ENCODE measurements around the gene PTGES3. TPM values are rescaled to one million over a fixed set of nuclear protein-coding genes. Genes with fewer than 3 reads are reported as not detected.

Gene PTGES3
- total and polyA plus RNA-seq, 2 of the 8 experiments (the other 6 are each of a cell fraction or from before 2014, with no cell fraction given): 111 to 464 TPM

DNA sequence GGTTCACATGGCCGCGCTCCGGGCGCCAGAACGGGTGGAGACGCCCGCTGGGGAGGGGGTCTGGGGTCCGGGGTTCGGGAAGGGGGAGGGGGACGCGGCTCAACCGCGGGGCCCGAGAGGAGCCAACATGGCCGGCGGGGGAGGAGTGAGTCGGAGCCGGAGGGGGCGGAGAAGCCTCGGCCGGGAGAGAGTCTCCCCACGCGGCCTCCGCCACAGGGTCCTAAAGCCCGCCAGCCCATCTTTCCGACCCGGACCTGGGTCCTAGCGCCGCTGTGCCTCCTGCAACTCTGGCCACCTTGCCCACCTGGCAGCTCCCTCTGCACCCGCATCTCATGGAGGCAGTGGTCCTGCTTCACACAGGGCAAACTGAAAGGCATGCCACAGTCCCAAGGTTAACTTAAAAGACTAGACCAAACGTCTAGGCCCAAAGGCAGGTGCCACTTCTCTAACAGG is 57.9 kb downstream of the PTGES3 start, which contains the start of gene BAZ2A:
Gene BAZ2A (minus strand): TSS at position 147 of the 453 bp plus-strand sequence. CDS start 12,796 bp downstream, outside the sequence.
- H3K36me3 ChIP-seq (ENCODE audit: control insufficient read depth in 2 of 4, insufficient read depth in 4 of 4, low read length in 3 of 4): peaks cover 0 to 5% (median 0%) of the 10 kb centered on the region in 4 experiments; a peak in 1 of 8 replicates
- POLR2A ChIA-PET (ENCODE audit: partially characterized antibody): interaction anchor here (0.5 to 3.4 kb wide), 17 partner anchors 9 to 868 kb away, joined by 3 to 34 read pairs (median 4); partner anchors contain the start of genes ATP5F1B, NACA and PTGES3
- peak within 1 kb of the TSS; percentile 76 for H3K4ac ChIP-seq (replicated peaks; ENCODE audit: insufficient read length, low read depth, low read length)
- H3K23ac ChIP-seq (ENCODE audit: insufficient read length): no peak within 1 kb of the TSS
- DNase-seq (ENCODE audit: low read depth in 1 of 2, low spot score in 2 of 2): peak in 1 of 2 experiments; percentile 93
- H4K5ac ChIP-seq (ENCODE audit: insufficient read length, low read depth, low read length): peak within 1 kb of the TSS; percentile 68
- no peaks in the 10 kb centered on the region for H3K9me3 ChIP-seq (ENCODE audit: insufficient read depth in 2 of 2, low read depth in 1 of 2, low read length in 1 of 2)
- no peak within 1 kb of the TSS for H2AFZ ChIP-seq (ENCODE audit: low read length)
- peak within 1 kb of the TSS; percentile 65 to 93 (median 88) for H3K4me3 ChIP-seq (ENCODE audit: extremely low read depth in 1 of 4, insufficient read depth in 2 of 4, low read depth in 3 of 4, low read length in 4 of 4)
- H3K4me1 ChIP-seq (replicated peaks in 1 of 4; ENCODE audit: control insufficient read depth in 3 of 4, insufficient read depth in 4 of 4, low read length in 3 of 4): peaks cover 14 to 32% (median 24%) of the 10 kb centered on the region in 4 experiments
- 0 out of 2 replicates have a peak within 1 kb of the TSS, but pooled peaks have one; percentile 9 for H2BK20ac ChIP-seq (ENCODE audit: low read length)
- 4% methylated on average over 14 of the region's 31 CpGs; no CpG with 5 or more reads in 1 of the 2 experiments for WGBS, 2 experiments (ENCODE audit: extremely low coverage in 1 of 2, insufficient coverage in 1 of 2, insufficient read length in 1 of 2, insufficient replicate concordance in 2 of 2, low coverage in 1 of 2, low lambda C conversion rate in 2 of 2, missing lambda C conversion rate in 1 of 2)
- H3K79me1 ChIP-seq (ENCODE audit: low read depth, low read length): no peaks in the 10 kb centered on the region
- H3K9ac ChIP-seq (replicated peaks in 1 of 4; ENCODE audit: extremely low read depth in 1 of 4, low read depth in 3 of 4, low read length in 3 of 4): peak within 1 kb of the TSS; percentile 25 to 68 (median 61)
- H3K27me3 ChIP-seq (replicated peaks in 1 of 4; ENCODE audit: control insufficient read depth in 3 of 4, extremely low read depth in 1 of 4, insufficient read depth in 3 of 4, low read length in 3 of 4): no peaks in the 10 kb centered on the region
- CTCF ChIA-PET (ENCODE audit: partially characterized antibody): interaction anchor here (0.6 to 2.7 kb wide), 4 partner anchors 30 to 883 kb away, joined by 3 to 19 read pairs (median 4); no protein-coding TSS in a partner anchor
- peak within 1 kb of the TSS; percentile 96; the same call in 1 of the 2 replicates for H2BK12ac ChIP-seq (ENCODE audit: low read depth, low read length)
- H3K23me2 ChIP-seq (ENCODE audit: low read depth, low read length): peaks cover 11% of the 10 kb centered on the region
- peaks cover 0 to 4% of the 10 kb centered on the region in 2 experiments for H4K20me1 ChIP-seq (replicated peaks in 1 of 2; ENCODE audit: control insufficient read depth in 1 of 2, insufficient read depth in 2 of 2, low read length in 2 of 2)
- H2AK5ac ChIP-seq (ENCODE audit: low read depth, low read length): peak within 1 kb of the TSS; percentile 77; the same call in 1 of the 2 replicates
- no peak within 1 kb of the TSS for H3K14ac ChIP-seq (ENCODE audit: insufficient read length)
- FAIRE-seq: no peak
- peak within 1 kb of the TSS; percentile 52 for H3K18ac ChIP-seq (ENCODE audit: extremely low read depth, low read length)
- peak within 1 kb of the TSS; percentile 74; the same call in 1 of the 2 replicates for H4K8ac ChIP-seq (ENCODE audit: extremely low read depth, insufficient read depth, low read length)
- H3K27ac ChIP-seq (ENCODE audit: low read depth, low read length): peak within 1 kb of the TSS; percentile 50; the same call in 1 of the 2 replicates
- peak within 1 kb of the TSS; percentile 61; the same call in 1 of the 2 replicates for H2BK5ac ChIP-seq (ENCODE audit: low read depth, low read length)
- no peak within 1 kb of the TSS for H2BK120ac ChIP-seq (replicated peaks; ENCODE audit: low read depth, low read length)
- peaks cover 11 to 54% of the 10 kb centered on the region in 2 experiments for H3K79me2 ChIP-seq (ENCODE audit: control insufficient read depth in 1 of 2, insufficient read depth in 2 of 2, low read length in 2 of 2)
- peak within 1 kb of the TSS; percentile 86 to 89 for H3K4me2 ChIP-seq (ENCODE audit: insufficient read depth in 1 of 2, low read depth in 2 of 2, low read length in 2 of 2)
- H2BK15ac ChIP-seq (ENCODE audit: low read length): no peak within 1 kb of the TSS
- H4K91ac ChIP-seq (replicated peaks; ENCODE audit: insufficient read length, low read length): peak within 1 kb of the TSS; percentile 63
- H3K56ac ChIP-seq (replicated peaks; ENCODE audit: insufficient read length, low read depth, low read length): peak within 1 kb of the TSS; percentile 70
- TF ChIP-seq FOSL1 (IDR thresholded peaks at IDR 0.05; ENCODE audit: insufficient read depth, low read depth, low read length): peak; percentile 100
- TF ChIP-seq RAD21 (IDR thresholded peaks at IDR 0.05 in 1 of 2, conservative IDR thresholded peaks at IDR 0.05 in 1 of 2; ENCODE audit: low read depth in 2 of 2, low read length in 2 of 2): no peak
- peak; percentile 78 for TF ChIP-seq BACH1 (IDR thresholded peaks at IDR 0.05; ENCODE audit: low read length)
- TF ChIP-seq HDAC2 (IDR thresholded peaks at IDR 0.05; ENCODE audit: borderline replicate concordance in 1 of 2, low read depth in 2 of 2, low read length in 2 of 2): no peak; a peak in 2 of 4 replicates
- TF ChIP-seq GABPA (IDR thresholded peaks at IDR 0.05; ENCODE audit: borderline replicate concordance, insufficient read depth, low read length): no peak; the same call in 1 of the 2 replicates
- no peak for TF ChIP-seq RNF2 (IDR thresholded peaks at IDR 0.05; ENCODE audit: borderline replicate concordance, low read depth, low read length, missing control alignments, poor library complexity, severe bottlenecking)
- peak; percentile 84 for TF ChIP-seq CREB1 (IDR thresholded peaks at IDR 0.05)
- no peak; the same call in 1 of the 2 replicates for TF ChIP-seq PHF8 (conservative IDR thresholded peaks at IDR 0.05; ENCODE audit: low read depth, low read length)
- TF ChIP-seq RXRA (IDR thresholded peaks at IDR 0.05; ENCODE audit: insufficient read depth, low read depth, low read length): no peak
- peak; percentile 36; the same call in 1 of the 2 replicates for TF ChIP-seq GTF2F1 (IDR thresholded peaks at IDR 0.05; ENCODE audit: borderline replicate concordance, low read depth, low read length)
- 0 out of 2 replicates have a peak, but pooled peaks have one; percentile 31 for TF ChIP-seq TBP (IDR thresholded peaks at IDR 0.05; ENCODE audit: low read depth, low read length)
